HCT116 (cell line): Measurements from ENCODE around the gene RXRA. TPM values are rescaled to one million over a fixed set of nuclear protein-coding genes. Genes with fewer than 3 reads are reported as not detected.

Source experiments
- ATAC-seq: fragments of 200-7000 bp; cut with Tn5 transposase; 2 replicates; pipeline ENCODE4 v1.9.1; 2020; ENCODE audit warnings: mild to moderate bottlenecking, moderate library complexity
- BruUV-seq: library from RNA; stranded (reverse); fragments of 400-500 nt; replicated peaks from 2 replicates; lab custom pipeline; 2021; lab: Mats Ljungman, UMichigan
- CTCF ChIA-PET: fragments of 300-600 bp; sonication (Branson Sonifier 250); formaldehyde crosslinking; loops from one replicate; lab custom pipeline; 2021; ENCODE audit warnings: antibody characterized with exemption; lab: Charles Lee
- POLR2A ChIA-PET: fragments of 300-600, 350-600 bp; sonication (Branson Sonifier 250); formaldehyde crosslinking; loops from one replicate; lab custom pipeline; 2021; ENCODE audit warnings: antibody characterized with exemption; lab: Charles Lee
- RAD21 ChIA-PET, 2 experiments: fragments of 300-600 bp; sonication (Branson Sonifier 250); formaldehyde crosslinking; loops; one replicate each; lab custom pipeline; 2023; ENCODE audit warnings: low total read pairs in 2 of 2; ENCODE audit not compliant: uncharacterized antibody in 2 of 2, unreplicated experiment in 2 of 2, low non-redundant PET in 1 of 2; lab: Charles Lee
- DNase-seq: peaks from one replicate; pipeline ENCODE4 v3.0.0-alpha.2; 2010; ENCODE audit warnings: low read depth, low spot score
- H2AFZ ChIP-seq: fragments of 200-600 bp; shearing (Covaris generic), sonication (generic); 2 replicates; pipeline ENCODE4 v1.6.1; 2017; ENCODE audit warnings: low read depth, mixed run types, mixed read lengths, antibody characterized with exemption, low read length; ENCODE audit not compliant: poor library complexity, severe bottlenecking
- H3K27ac ChIP-seq: 2 replicates; pipeline ENCODE4 v1.5.1; 2012; ENCODE audit warnings: low read depth, low read length
- H3K27me3 ChIP-seq: fragments of 200-600 bp; sonication (generic); 2 replicates; pipeline ENCODE4 v1.6.1; 2016; ENCODE audit warnings: mixed run types, low read length, mixed read lengths; ENCODE audit not compliant: insufficient read depth
- H3K36me3 ChIP-seq, 2 experiments: fragments of 200-500 bp in 1 of 2; fragments of 200-600 bp in 1 of 2; sonication (Bioruptor generic) in 1 of 2; sonication (generic) in 1 of 2; 2 replicates each; pipeline versions ENCODE4 v1.5.1 to v1.6.1; 2014 to 2016; ENCODE audit warnings: low read length in 2 of 2, inconsistent platforms in 1 of 2, mixed read lengths in 1 of 2, mixed run types in 1 of 2; ENCODE audit not compliant: insufficient read depth in 2 of 2, control insufficient read depth in 1 of 2
- H3K4me1 ChIP-seq, 2 experiments: fragments of 200-600 bp in 1 of 2; sonication (generic) in 1 of 2; 2 replicates each; pipeline versions ENCODE4 v1.5.1 to v1.6.1; 2012 to 2017; ENCODE audit warnings: low read length in 2 of 2, inconsistent platforms in 1 of 2, mild to moderate bottlenecking in 1 of 2, mixed read lengths in 1 of 2, mixed run types in 1 of 2, moderate library complexity in 1 of 2; ENCODE audit not compliant: insufficient read depth in 2 of 2, control insufficient read depth in 1 of 2
- H3K4me2 ChIP-seq: fragments of 200-600 bp; sonication (generic); 2 replicates; pipeline ENCODE4 v1.6.1; 2017; ENCODE audit warnings: mixed run types, low read length, mixed read lengths
- H3K4me3 ChIP-seq, 2 experiments: fragments of 200-600 bp in 1 of 2; sonication (generic) in 1 of 2; replicated peaks in 1 of 2; 2 replicates each; pipeline ENCODE4 v1.5.1; 2011 to 2016; ENCODE audit warnings: low read length in 2 of 2, control low read depth in 1 of 2, low read depth in 1 of 2, mild to moderate bottlenecking in 1 of 2, mixed read lengths in 1 of 2, mixed run types in 1 of 2
- H3K79me2 ChIP-seq: fragments of 200-600 bp; sonication (generic); 2 replicates; pipeline ENCODE4 v1.6.1; 2017; ENCODE audit warnings: mild to moderate bottlenecking, mixed run types, low read length, moderate library complexity, mixed read lengths; ENCODE audit not compliant: insufficient read depth
- H3K9ac ChIP-seq: fragments of 200-600 bp; sonication (generic); 2 replicates; pipeline ENCODE4 v1.6.1; 2016; ENCODE audit warnings: low read length, mixed read lengths
- H3K9me2 ChIP-seq: fragments of 200-600 bp; sonication (generic), shearing (Covaris generic); 2 replicates; pipeline ENCODE4 v1.6.1; 2017; ENCODE audit warnings: mixed run types, mild to moderate bottlenecking, moderate library complexity; ENCODE audit not compliant: insufficient read depth
- H3K9me3 ChIP-seq, 2 experiments: fragments of 200-500 bp in 1 of 2; fragments of 200-600 bp in 1 of 2; sonication (Bioruptor generic) in 1 of 2; sonication (generic) in 1 of 2; 2 replicates each; pipeline ENCODE4 v1.6.1; 2014 to 2017; ENCODE audit warnings: low read length in 2 of 2, mixed read lengths in 2 of 2, inconsistent platforms in 1 of 2, low read depth in 1 of 2, mild to moderate bottlenecking in 1 of 2, mixed run types in 1 of 2, moderate library complexity in 1 of 2; ENCODE audit not compliant: control insufficient read depth in 1 of 2, insufficient read depth in 1 of 2
- H4K20me1 ChIP-seq: fragments of 200-600 bp; sonication (generic), shearing (Covaris generic); 2 replicates; pipeline ENCODE4 v1.6.1; 2017; ENCODE audit warnings: mixed run types, mild to moderate bottlenecking, moderate library complexity; ENCODE audit not compliant: insufficient read depth
- EGR1 ChIP-seq: IDR thresholded peaks from 2 replicates; pipeline ENCODE4 v1.6.1; 2012; ENCODE audit warnings: low read depth
- POLR2AphosphoS5 ChIP-seq: IDR thresholded peaks from 2 replicates; pipeline ENCODE4 v1.6.1; 2011; ENCODE audit warnings: mild to moderate bottlenecking, low read depth, low read length, moderate library complexity
- TCF7L2 ChIP-seq: IDR thresholded peaks from 2 replicates; pipeline ENCODE4 v1.7.0; 2011; ENCODE audit warnings: borderline replicate concordance, inconsistent platforms; ENCODE audit not compliant: insufficient read depth, insufficient read length; ENCODE audit errors: extremely low read depth
- ZNF274 ChIP-seq: fragments of 200-500 bp; sonication (Bioruptor generic); IDR thresholded peaks from 2 replicates; pipeline ENCODE4 v1.6.1; 2014; ENCODE audit warnings: mild to moderate bottlenecking, low read depth, low read length, inconsistent platforms
- intact Hi-C: fragments of 100-400 bp; cut with micrococcal nuclease; formaldehyde crosslinking; loops from 2 replicates; pipeline ENCODE4 v1.10.0; 2022
- total RNA-seq: library from RNA; stranded (reverse); gene quantifications from one replicate; pipeline ENCODE4 v1.2.1, GENCODE V29; 2021; ENCODE audit not compliant: unreplicated experiment
- TF ChIP-seq, protein P1 (sequence below): IDR thresholded peaks from 2 replicates; pipeline ENCODE4 v1.6.1; 2012; ENCODE audit warnings: low read depth
- TF ChIP-seq, protein P2 (sequence below), 3 experiments: fragments of 200-600 bp in 1 of 3; sonication (generic) in 1 of 3; IDR thresholded peaks in 2 of 3; conservative IDR thresholded peaks in 1 of 3; 2 replicates each; pipeline ENCODE4 v1.5.1; 2012 to 2017; ENCODE audit warnings: low read depth in 2 of 3, low read length in 2 of 3, antibody characterized with exemption in 1 of 3, borderline replicate concordance in 1 of 3, control low read depth in 1 of 3, mild to moderate bottlenecking in 1 of 3, mixed read lengths in 1 of 3, mixed run types in 1 of 3, moderate library complexity in 1 of 3; ENCODE audit not compliant: insufficient read depth in 1 of 3
- TF ChIP-seq, protein P3 (sequence below): IDR thresholded peaks from 2 replicates; pipeline ENCODE4 v1.6.1; 2012

The RXRA gene
- total RNA-seq, 1 experiment from 2014 or later: 43.9 TPM

DNA sequence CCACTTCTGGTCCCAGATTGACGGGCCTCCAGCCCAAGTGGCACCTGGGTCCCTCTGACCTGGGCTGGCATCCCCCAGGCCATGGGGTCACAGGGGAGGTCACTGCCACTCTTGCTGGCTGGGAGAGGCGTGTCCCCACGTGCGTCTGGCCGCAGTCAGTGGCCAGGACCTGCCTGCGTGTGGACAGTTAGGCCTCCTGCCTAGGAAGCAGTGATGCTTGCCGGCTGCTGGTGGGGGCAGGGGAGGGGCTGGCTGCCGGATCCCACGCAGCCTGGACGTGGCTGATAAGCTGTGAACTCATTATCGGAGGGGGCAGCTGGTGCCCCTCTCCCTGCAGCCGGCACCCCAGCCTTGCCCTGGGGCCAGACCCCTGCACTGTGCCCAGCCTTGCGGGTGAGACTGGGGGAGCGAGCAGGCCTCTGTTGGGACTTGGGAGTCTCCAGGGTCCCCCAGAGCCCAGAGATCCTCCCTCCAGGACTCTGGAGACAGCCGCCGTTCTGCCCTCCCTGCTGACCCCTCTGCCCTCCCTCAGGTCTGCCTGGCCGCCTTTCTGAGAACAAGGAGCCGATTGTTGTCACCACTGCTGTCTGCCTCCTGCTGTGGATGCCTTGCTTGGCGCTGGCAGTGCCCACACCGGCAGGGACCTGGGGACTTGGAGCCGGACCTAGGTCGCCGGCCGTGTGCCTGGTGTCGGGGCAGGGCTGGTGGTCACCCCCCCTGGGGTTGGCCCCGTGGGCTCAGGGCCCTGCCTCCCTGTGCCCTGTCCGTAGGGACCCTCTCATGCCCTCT, 12.3 kb downstream of the RXRA start:
- intact Hi-C loops: no loop called here
- Histone ChIP-seq H4K20me1 (0 out of 2 replicates have a peak, but pooled peaks cover 4% of the 10 kb centered on the region), H3K27me3 (no peaks in the 10 kb centered on the region), H3K36me3 (no peaks in the 10 kb centered on the region), H3K9me2 (no peaks in the 10 kb centered on the region), H3K79me2 (peaks cover 97% of the 10 kb centered on the region), H3K27ac (no peak overlapping the region; the same call in 1 of the 2 replicates)
- no TSS peak for BruUV-seq
- DNase-seq (no peak), ATAC-seq (no peak)
- ChIA-PET RAD21 (no interaction called here), CTCF (no interaction called here), POLR2A (no interaction called here)
- TF ChIP-seq, protein P1, sequence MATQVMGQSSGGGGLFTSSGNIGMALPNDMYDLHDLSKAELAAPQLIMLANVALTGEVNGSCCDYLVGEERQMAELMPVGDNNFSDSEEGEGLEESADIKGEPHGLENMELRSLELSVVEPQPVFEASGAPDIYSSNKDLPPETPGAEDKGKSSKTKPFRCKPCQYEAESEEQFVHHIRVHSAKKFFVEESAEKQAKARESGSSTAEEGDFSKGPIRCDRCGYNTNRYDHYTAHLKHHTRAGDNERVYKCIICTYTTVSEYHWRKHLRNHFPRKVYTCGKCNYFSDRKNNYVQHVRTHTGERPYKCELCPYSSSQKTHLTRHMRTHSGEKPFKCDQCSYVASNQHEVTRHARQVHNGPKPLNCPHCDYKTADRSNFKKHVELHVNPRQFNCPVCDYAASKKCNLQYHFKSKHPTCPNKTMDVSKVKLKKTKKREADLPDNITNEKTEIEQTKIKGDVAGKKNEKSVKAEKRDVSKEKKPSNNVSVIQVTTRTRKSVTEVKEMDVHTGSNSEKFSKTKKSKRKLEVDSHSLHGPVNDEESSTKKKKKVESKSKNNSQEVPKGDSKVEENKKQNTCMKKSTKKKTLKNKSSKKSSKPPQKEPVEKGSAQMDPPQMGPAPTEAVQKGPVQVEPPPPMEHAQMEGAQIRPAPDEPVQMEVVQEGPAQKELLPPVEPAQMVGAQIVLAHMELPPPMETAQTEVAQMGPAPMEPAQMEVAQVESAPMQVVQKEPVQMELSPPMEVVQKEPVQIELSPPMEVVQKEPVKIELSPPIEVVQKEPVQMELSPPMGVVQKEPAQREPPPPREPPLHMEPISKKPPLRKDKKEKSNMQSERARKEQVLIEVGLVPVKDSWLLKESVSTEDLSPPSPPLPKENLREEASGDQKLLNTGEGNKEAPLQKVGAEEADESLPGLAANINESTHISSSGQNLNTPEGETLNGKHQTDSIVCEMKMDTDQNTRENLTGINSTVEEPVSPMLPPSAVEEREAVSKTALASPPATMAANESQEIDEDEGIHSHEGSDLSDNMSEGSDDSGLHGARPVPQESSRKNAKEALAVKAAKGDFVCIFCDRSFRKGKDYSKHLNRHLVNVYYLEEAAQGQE: no peak
- TF ChIP-seq, all 23 proteins: peak for 0
- Histone ChIP-seq H3K4me3 (no peak overlapping the region), H3K9ac (no peak overlapping the region), H2AFZ (no peak overlapping the region), H3K9me3 (no peaks in the 10 kb centered on the region), H3K4me1 (peaks cover 0 to 32% of the 10 kb centered on the region in 2 experiments; a peak in 2 of 4 replicates), H3K4me2 (no peak overlapping the region)

DNA sequence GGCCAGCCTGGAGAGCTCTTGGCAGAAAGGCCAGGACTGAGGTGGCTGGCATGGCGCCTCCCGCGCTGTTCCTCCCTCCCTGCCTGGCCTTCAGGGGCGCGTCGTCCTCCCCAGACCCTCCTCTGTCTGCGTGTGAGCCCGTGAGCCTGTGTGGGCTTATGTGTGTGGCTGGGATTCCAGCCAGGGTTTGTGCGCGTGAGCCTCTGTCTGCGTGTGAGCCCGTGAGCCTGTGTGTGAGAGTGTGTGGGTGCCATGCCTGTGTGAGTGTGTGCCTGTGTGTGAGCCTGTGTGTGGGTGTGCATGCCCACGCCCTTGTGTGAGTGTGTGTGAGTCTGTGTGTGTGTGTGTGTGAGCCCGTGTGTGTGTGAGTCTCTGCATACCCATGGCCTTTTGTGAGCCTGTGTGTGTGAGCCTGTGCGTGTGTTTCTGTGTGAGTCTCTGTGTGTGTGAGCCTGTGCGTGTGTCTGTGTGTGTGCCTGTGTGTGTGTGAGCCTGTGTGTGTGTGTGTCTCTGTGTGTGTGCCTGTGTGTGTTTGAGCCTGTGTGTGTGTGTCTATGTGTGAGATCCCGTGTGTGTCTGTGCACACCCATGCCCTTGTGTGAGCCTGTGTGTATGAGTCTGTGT, 13.0 kb downstream of the RXRA start:
- DNase-seq (no peak), ATAC-seq (no peak)
- ChIA-PET POLR2A (no interaction called here), CTCF (no interaction called here), RAD21 (no interaction called here)
- no peak overlapping the region for H3K27ac ChIP-seq
- H3K36me3 ChIP-seq: no peaks in the 10 kb centered on the region
- BruUV-seq: no TSS peak
- H3K4me1 ChIP-seq: peaks cover 0 to 25% of the 10 kb centered on the region in 2 experiments; a peak in 2 of 4 replicates
- no peaks in the 10 kb centered on the region for H3K27me3 ChIP-seq
- H3K9me3 ChIP-seq: no peaks in the 10 kb centered on the region
- H2AFZ ChIP-seq: no peak overlapping the region
- no peaks in the 10 kb centered on the region for H3K9me2 ChIP-seq
- intact Hi-C loops: no loop called here
- H3K4me3 ChIP-seq: no peak overlapping the region
- H3K9ac ChIP-seq: no peak overlapping the region
- 0 out of 2 replicates have a peak, but pooled peaks cover 2% of the 10 kb centered on the region for H4K20me1 ChIP-seq
- H3K4me2 ChIP-seq: no peak overlapping the region
- H3K79me2 ChIP-seq: peaks cover 96% of the 10 kb centered on the region
- TF ChIP-seq, protein P2, sequence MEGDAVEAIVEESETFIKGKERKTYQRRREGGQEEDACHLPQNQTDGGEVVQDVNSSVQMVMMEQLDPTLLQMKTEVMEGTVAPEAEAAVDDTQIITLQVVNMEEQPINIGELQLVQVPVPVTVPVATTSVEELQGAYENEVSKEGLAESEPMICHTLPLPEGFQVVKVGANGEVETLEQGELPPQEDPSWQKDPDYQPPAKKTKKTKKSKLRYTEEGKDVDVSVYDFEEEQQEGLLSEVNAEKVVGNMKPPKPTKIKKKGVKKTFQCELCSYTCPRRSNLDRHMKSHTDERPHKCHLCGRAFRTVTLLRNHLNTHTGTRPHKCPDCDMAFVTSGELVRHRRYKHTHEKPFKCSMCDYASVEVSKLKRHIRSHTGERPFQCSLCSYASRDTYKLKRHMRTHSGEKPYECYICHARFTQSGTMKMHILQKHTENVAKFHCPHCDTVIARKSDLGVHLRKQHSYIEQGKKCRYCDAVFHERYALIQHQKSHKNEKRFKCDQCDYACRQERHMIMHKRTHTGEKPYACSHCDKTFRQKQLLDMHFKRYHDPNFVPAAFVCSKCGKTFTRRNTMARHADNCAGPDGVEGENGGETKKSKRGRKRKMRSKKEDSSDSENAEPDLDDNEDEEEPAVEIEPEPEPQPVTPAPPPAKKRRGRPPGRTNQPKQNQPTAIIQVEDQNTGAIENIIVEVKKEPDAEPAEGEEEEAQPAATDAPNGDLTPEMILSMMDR (IDR thresholded peaks at IDR 0.05 in 2 of 3, conservative IDR thresholded peaks at IDR 0.05 in 1 of 3; ENCODE audit: borderline replicate concordance in 1 of 3, insufficient read depth in 1 of 3, low read depth in 2 of 3, low read length in 2 of 3): no peak
- TF ChIP-seq TCF7L2: no peak
- no peak for TF ChIP-seq POLR2AphosphoS5
- no peak for TF ChIP-seq ZNF274
- TF ChIP-seq, protein P3, sequence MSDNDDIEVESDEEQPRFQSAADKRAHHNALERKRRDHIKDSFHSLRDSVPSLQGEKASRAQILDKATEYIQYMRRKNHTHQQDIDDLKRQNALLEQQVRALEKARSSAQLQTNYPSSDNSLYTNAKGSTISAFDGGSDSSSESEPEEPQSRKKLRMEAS: no peak
- TF ChIP-seq EGR1: no peak
